Measurements from ENCODE around the gene SPDL1.

Gene SPDL1

DNA sequence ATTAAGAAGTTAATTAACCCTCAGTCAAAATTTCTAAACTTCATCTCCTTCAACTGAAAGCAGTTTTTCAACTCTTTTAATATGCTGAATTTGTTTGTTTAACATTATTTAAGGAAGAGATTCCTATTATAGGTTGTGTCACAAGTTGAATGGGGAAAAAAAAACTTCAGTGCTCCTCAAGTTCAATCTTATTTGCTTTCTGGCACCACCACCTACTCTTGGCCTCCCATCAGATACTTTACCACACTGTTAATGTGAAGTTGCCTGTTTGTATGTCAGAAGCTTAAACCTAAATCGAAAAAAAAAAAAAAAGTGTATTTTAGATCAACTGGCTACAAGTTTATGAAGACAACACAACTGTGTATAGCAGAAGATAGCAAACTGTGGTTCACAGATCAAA is 49.4 kb downstream of the SPDL1 start:
- DNase-seq (ENCODE audit: low spot score): no peak

GRCh38 chr5:169634606-169635005 is 51.0 kb downstream of the SPDL1 start:
- DNase-seq (ENCODE audit: low spot score): no peak

- DNase-seq (ENCODE audit: low spot score): no peak
Measured at GRCh38 chr5:169635936-169636335, 52.4 kb downstream of the SPDL1 start.

DNA sequence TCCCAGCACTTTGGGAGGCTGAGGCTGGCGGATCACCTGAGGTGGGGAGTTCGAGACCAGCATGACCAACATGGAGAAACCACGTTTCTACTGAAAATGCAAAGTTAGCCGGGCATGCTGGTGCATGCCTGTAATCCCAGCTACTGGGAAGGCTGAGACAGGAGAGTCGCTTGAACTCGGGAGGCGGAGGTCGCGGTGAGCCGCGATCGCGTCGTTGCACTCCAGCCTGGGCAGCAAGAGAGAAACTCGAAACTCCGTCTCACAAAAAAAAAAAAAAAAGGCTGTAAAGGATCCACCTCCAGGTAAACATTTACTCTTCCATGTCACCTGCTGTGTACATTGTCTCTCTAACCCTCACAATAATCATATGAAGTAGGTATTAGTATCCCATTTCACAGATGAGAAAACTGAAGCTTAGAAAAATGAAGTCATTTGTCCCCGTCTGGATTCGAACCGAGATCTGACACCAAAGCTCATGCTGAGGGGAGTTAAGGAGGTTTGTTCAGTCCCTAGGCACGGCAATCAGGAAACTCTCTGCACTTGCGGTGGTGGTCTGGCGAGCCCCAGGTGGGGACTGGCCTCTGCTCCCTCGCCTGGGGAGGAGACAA is 53.0 kb downstream of the SPDL1 start:
- DNase-seq (ENCODE audit: low spot score): no peak

- DNase-seq (ENCODE audit: low spot score): no peak
Measured at GRCh38 chr5:169637085-169637548, 53.5 kb downstream of the SPDL1 start, which contains the start of gene DOCK2. Gene DOCK2 (plus strand): TSS chr5:169637275. CDS start chr5:169637327, 52 bp downstream.

- no peak for DNase-seq (ENCODE audit: low spot score)
Measured at GRCh38 chr5:169637549-169638121, 54.1 kb downstream of the SPDL1 start.

- no peak for DNase-seq (ENCODE audit: low spot score)
Measured at GRCh38 chr5:169641253-169641652, 57.7 kb downstream of the SPDL1 start.

- no peak for DNase-seq (ENCODE audit: low spot score)
Measured at GRCh38 chr5:169646856-169647255, 63.3 kb downstream of the SPDL1 start.

DNA sequence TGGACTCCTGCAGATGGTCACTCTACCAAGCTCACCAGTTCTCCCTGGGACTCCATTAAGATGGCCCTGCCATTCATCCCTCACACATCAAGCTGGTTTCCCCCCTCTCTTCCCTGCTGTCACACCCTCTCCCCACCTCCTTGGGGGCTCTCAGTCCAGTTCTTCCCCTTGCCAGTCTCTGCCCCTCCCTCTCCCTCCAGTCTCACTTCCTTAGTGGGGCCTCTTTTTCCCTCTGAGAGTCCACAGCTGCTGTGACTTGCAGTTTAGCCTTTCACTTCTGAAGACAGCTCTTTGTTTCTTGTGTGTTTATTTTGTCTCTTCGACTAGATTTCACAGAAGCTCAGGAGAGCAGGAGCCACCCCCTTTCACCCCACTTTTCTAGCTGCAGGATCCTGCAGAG is 64.0 kb downstream of the SPDL1 start:
- no peak for DNase-seq (ENCODE audit: low spot score)

DNA sequence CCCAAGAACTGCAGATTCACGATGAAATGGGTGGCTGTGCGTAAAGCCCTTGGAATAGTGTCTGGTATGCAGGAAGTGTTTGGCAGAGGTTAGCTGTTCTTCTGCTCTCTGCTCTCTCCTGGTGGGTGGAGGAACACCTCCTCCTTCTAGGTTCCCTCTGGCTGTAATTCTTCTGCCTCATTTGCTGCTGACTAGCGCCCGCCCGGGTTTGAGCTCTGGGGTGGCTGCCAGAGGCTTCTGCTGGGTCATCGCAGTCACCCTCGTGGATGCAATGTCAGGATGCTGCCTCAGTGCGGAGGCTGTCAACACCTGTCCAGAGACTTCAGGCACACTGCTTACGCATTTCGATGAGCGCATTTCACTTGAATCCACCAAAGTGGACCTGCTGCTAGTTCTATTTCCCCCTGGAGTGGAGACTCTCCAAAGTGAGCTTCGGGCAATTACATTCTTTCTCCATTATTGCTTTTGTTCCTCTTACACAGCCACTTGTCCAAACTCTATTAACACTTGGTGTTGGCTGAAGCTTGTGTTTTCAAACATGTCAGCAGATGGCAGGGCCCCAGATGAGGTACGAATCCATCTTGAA is 65.2 kb downstream of the SPDL1 start:
- DNase-seq (ENCODE audit: low spot score): no peak

GRCh38 chr5:169649486-169649885 is 65.9 kb downstream of the SPDL1 start:
- no peak for DNase-seq (ENCODE audit: low spot score)

DNA sequence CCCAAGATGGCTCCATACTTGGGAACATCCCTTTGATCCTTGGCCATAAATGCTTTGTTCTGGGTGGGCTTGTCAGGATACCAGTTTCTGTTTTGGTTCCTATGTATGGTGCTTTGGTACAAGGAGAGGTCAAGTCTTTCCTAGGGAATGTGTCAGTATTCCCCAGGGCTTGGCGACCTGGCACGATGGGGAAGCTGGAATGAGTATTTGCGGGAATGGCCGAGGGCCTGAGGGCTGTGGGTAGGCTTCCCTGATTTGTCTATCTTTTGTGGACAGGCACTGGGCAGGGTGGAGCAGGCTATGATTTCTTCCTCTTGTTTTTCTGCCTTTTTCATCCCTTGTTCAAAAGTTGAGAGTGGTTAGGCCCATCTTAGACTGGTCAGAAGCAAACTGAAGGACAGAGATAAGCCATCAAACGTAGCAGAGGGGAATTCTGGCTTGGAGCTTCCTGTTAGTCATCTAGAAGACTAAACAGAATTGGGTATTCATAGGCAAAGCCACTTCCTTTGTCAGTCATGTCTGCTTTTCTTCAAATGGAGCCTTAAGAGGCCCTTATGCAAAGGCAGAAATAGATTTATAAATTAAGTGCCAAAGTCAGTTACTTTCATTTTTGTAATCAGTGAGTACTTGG is 67.2 kb downstream of the SPDL1 start:
- no peak for DNase-seq (ENCODE audit: low spot score)

- DNase-seq (ENCODE audit: low spot score): no peak
Measured at GRCh38 chr5:169651526-169651925, 68.0 kb downstream of the SPDL1 start.

GRCh38 chr5:169652057-169652456 is 68.5 kb downstream of the SPDL1 start:
- no peak for DNase-seq (ENCODE audit: low spot score)

DNA sequence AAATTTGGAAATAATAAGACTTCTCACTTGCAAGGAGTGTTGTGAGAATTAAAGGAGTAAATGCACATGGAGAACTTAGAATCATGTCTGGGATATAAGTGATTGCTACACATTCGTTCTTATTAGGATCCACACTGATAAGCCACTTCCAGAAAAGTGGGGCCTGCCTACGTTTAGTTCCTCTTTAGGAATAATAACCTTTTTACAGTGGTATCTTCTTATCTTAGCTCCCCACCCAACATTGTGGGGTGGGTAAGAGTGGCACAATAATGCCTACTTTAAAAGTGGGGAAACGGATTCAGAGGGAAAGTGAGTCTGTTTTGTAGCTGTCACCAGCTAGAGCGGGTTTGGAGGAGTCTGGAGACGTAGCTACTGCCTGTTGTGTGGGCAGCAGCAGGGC is 69.5 kb downstream of the SPDL1 start:
- DNase-seq (ENCODE audit: low spot score): no peak

Measured in cerebellar cortex (tissue), 1 donor.